Measurements from ENCODE around the gene PPARD.

PPARD gene

GRCh38 chr6:35465646-35466045, 123.3 kb downstream of the PPARD start:
- DNase-seq (ENCODE audit: low read depth in 2 of 2, low spot score in 1 of 2), result no peak

GRCh38 chr6:35468181-35468979, 126.0 kb downstream of the PPARD start, which contains the start of gene RPL10A:
Gene RPL10A, plus strand, starts transcription at chr6:35468401. Its CDS starts 34 bp downstream, at chr6:35468435.
- peak; percentile 88 to 95 for DNase-seq (ENCODE audit: low read depth in 2 of 2, low spot score in 1 of 2)

- DNase-seq (ENCODE audit: low read depth in 2 of 2, low spot score in 1 of 2), result peak in 1 of 2 donors; percentile 13
Observed at GRCh38 chr6:35468980-35469750, 126.8 kb downstream of the PPARD start.

- no peak for DNase-seq (ENCODE audit: low read depth in 2 of 2, low spot score in 1 of 2)
Observed at GRCh38 chr6:35469751-35470662, 127.6 kb downstream of the PPARD start.

GRCh38 chr6:35470663-35471120, 128.3 kb downstream of the PPARD start:
- DNase-seq (ENCODE audit: low read depth in 2 of 2, low spot score in 1 of 2), result no peak

- DNase-seq (ENCODE audit: low read depth in 2 of 2, low spot score in 1 of 2), result no peak
Observed at GRCh38 chr6:35471836-35472345, 129.5 kb downstream of the PPARD start.

GRCh38 chr6:35473075-35473849, 130.9 kb downstream of the PPARD start:
- no peak for DNase-seq (ENCODE audit: low read depth in 2 of 2, low spot score in 1 of 2)

GRCh38 chr6:35473850-35474130, 131.4 kb downstream of the PPARD start:
- no peak for DNase-seq (ENCODE audit: low read depth in 2 of 2, low spot score in 1 of 2)

GRCh38 chr6:35474131-35474941, 132.0 kb downstream of the PPARD start:
- DNase-seq (ENCODE audit: low read depth in 2 of 2, low spot score in 1 of 2), result no peak

GRCh38 chr6:35474942-35475570, 132.7 kb downstream of the PPARD start:
- DNase-seq (ENCODE audit: low read depth in 2 of 2, low spot score in 1 of 2), result no peak

- no peak for DNase-seq (ENCODE audit: low read depth in 2 of 2, low spot score in 1 of 2)
Observed at GRCh38 chr6:35475573-35475972, 133.2 kb downstream of the PPARD start.

- no peak for DNase-seq (ENCODE audit: low read depth in 2 of 2, low spot score in 1 of 2)
Observed at GRCh38 chr6:35476004-35476403, 133.6 kb downstream of the PPARD start.

GRCh38 chr6:35477028-35477427, 134.7 kb downstream of the PPARD start:
- DNase-seq (ENCODE audit: low read depth in 2 of 2, low spot score in 1 of 2), result no peak

Data from stimulated activated CD8-positive, alpha-beta memory T cell treated with anti-CD3 and anti-CD28 coated beads, Interleukin-4, amount 100 ng/mL, for 1 hour (primary cell).